SW 1271 (cell line): ENCODE results near the gene BDKRB1.

Experiments used
- DNase-seq, 2 experiments: peaks; one replicate each; lab custom pipeline; 2025; lab: John Stamatoyannopoulos, UW

The BDKRB1 gene

GRCh38 chr14:96255501-96256366 lies at the start of gene BDKRB1:
Gene BDKRB1, plus strand, starts transcription at chr14:96256210. Its CDS starts 7,473 bp downstream, at chr14:96263683.
- DNase-seq = no peak

- no peak for DNase-seq
Measured at GRCh38 chr14:96206461-96206860, 49.5 kb upstream of the BDKRB1 start.

GRCh38 chr14:96207686-96208085 lies 48.3 kb upstream of the BDKRB1 start:
- no peak for DNase-seq

GRCh38 chr14:96208739-96209138 lies 47.3 kb upstream of the BDKRB1 start:
- no peak for DNase-seq

GRCh38 chr14:96212140-96212539 lies 43.9 kb upstream of the BDKRB1 start:
- no peak for DNase-seq

- no peak for DNase-seq
Measured at GRCh38 chr14:96212896-96213295, 43.1 kb upstream of the BDKRB1 start.

- DNase-seq = no peak
Measured at GRCh38 chr14:96213871-96214465, 42.0 kb upstream of the BDKRB1 start.

GRCh38 chr14:96214793-96215192 lies 41.2 kb upstream of the BDKRB1 start:
- DNase-seq = no peak

- no peak for DNase-seq
Measured at GRCh38 chr14:96215452-96216244, 40.4 kb upstream of the BDKRB1 start.

- DNase-seq = no peak
Measured at GRCh38 chr14:96216627-96217026, 39.4 kb upstream of the BDKRB1 start.

GRCh38 chr14:96217376-96217913 lies 38.6 kb upstream of the BDKRB1 start:
- no peak for DNase-seq

- DNase-seq = no peak
Measured at GRCh38 chr14:96221109-96221650, 34.8 kb upstream of the BDKRB1 start.

- DNase-seq = no peak
Measured at GRCh38 chr14:96221841-96222240, 34.2 kb upstream of the BDKRB1 start.

- DNase-seq = no peak
Measured at GRCh38 chr14:96224480-96225096, 31.4 kb upstream of the BDKRB1 start.

- no peak for DNase-seq
Measured at GRCh38 chr14:96225213-96225612, 30.8 kb upstream of the BDKRB1 start.

- no peak for DNase-seq
Measured at GRCh38 chr14:96225745-96226151, 30.3 kb upstream of the BDKRB1 start.

- DNase-seq = no peak
Measured at GRCh38 chr14:96227428-96227827, 28.6 kb upstream of the BDKRB1 start.

- DNase-seq = no peak
Measured at GRCh38 chr14:96229315-96229714, 26.7 kb upstream of the BDKRB1 start.

- no peak for DNase-seq
Measured at GRCh38 chr14:96231056-96231455, 25.0 kb upstream of the BDKRB1 start.

GRCh38 chr14:96231526-96232130 lies 24.4 kb upstream of the BDKRB1 start:
- DNase-seq = no peak

- no peak for DNase-seq
Measured at GRCh38 chr14:96232506-96232905, 23.5 kb upstream of the BDKRB1 start.
